Endothelial cell of hepatic sinusoid (primary cell): ENCODE measurements around the gene OAS3.

Experiments
- in situ Hi-C: cut with HindIII; loops from 2 replicates; pipeline ENCODE4 v1.10.0; 2017; ENCODE audit warnings: low sequenced_read_pairs

Gene OAS3

DNA sequence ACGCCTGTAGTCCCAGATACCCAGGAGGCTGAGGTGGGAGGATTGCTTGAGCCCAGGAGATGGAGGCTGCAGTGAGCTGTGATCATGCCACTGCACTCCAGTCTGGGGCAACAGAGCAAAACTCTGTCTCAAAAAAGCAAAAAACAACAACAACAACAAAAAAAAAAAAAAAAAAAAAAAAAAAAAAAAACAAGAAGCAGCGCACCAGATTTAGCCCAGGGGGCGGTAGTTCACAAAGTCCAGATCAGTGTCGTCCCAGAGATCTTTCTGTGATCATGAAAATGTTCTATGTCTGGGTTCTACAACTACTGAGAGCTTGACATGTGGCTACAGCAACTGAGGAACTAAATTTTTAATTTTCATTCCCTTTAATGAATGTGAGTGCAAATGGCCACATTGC, 67.5 kb downstream of the OAS3 start:
- in situ Hi-C loops = no loop called here

DNA sequence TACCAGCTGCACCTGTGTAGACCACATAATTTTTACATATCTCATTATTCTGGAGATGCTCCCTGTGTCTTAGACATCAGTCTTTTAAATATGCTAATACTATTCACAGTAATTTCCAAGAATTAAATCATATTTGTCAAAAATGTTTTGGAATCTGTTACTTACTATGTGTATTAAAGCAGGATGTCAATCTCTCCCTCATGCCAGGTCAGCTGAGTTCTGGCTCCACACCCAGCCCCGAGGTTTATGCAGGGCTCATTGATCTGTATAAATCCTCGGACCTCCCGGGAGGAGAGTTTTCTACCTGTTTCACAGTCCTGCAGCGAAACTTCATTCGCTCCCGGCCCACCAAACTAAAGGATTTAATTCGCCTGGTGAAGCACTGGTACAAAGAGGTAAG, 67.9 kb downstream of the OAS3 start:
- in situ Hi-C loops = no loop called here

DNA sequence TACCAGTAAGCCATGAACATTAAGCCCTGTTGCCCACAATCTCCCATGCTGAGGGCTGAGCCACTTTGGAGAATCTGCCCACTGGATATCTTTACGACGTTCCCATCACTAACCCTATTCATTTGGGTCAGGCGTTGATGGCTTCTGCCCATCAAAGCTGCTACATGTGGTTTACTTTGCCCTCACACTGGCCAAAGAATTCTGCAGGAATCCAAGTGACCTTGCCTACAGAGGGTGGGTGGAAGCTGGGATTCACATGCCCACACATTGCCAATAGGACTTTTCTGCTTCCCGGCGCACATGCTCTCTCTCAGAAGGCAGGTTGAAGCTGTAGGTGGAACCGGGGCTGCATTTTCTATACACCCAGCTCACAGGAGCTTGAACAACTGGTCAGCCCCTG, 68.4 kb downstream of the OAS3 start:
- in situ Hi-C loops = no loop called here

DNA sequence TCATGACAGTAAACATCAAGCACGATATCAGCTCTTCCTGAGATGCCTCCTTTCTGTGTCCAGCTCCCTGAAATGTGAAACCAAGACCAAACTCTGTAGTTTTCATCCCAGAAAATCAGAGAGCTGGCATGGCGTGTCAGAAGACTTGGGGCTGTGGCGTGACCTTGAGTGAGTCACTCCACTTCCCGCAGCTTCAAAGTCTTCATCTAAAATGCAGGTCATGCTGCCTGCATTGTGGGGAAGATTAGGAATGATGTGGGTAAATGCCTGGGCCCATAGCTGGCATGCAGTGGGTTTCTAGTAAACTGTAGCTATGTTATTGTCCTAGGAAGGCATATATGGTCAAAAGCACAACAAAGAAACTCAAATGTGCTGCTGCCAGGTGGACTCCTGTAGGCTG, 68.9 kb downstream of the OAS3 start:
- in situ Hi-C loops = no loop called here

DNA sequence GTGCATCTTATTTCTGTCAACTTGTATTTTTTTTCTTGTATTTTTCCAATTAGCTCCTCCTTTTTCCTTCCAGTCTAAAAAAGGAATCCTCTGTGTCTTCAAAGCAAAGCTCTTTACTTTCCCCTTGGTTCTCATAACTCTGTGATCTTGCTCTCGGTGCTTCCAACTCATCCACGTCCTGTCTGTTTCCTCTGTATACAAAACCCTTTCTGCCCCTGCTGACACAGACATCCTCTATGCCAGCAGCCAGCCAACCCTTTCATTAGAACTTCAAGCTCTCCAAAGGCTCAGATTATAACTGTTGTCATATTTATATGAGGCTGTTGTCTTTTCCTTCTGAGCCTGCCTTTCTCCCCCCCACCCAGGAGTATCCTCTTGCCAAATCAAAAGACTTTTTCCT, 72.4 kb downstream of the OAS3 start:
- in situ Hi-C loops = no loop called here

DNA sequence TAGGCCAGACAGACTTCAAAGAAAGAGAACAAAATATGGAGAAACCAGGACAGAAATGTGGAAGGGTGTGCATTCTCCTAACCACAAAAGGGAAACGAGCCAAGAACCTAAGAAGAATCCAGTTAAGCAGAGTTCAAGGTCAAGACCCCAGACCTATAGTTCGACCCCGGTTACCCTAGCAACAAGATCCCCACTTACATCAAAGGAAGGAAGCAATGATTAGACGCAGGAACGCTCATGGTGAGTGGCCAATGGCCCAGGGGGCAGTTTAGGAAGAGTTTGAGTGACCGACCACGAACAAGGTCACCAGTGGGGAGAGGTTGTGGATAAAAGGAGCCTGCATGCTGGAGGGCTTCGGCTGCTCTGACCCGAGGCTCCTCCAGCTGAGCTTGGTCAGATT, 76.3 kb downstream of the OAS3 start:
- in situ Hi-C loops = no loop called here

DNA sequence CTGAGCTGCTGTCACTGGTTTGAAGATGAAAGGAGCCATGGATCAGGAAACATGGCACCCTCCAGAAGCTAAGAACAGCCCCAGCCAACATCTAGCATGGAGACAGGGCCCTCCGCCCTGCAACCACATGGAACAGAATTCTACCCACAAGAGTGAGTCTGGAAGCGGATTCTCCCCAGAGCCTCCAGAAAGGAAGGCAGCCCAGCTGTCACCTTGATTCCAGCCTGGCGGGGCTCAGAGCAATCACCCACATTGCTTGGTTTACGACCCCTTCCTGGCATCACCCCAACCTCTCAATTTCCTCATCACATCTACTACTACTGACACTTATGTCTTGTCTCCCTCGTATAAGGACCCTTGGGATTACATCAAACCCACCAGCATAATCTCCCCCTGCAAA, 78.5 kb downstream of the OAS3 start:
- in situ Hi-C loops = no loop called here

DNA sequence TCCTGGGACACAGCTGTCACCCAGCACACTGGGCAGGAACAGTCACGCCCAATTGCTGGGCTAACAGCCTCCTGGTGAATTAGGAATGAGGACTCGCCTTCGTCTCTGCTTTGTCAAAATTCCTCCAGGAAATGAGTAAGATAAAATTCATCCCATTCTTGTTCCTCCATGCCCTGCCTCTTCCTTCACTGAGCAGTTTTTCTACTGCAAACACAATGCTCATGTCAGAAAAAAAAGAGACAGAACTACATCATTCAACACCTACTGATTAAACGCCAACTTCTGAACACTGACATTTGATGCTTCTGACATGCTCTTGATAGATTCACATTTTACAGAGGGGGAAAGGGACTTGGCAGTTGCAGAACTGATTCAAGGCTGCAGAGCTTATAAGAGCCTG, 80.8 kb downstream of the OAS3 start:
- in situ Hi-C loops = no loop called here

DNA sequence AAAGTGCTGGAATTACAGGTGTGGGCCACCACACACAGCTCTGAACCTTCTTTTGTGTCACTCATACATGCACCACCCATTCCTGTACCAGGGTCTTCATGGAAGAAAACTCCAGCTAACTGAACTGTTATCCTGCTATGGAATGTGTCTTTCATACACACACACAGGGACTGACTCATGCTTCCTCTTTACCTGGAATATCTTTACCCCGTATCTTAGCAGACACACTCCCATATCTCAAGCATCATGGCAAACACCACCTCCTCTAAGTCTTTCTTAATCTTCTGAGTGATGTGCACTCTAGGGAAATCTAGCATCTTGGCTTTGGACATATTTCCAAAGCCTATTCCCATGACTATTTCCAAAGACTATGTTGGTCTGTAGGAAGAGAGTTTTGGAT, 83.2 kb downstream of the OAS3 start:
- in situ Hi-C loops = loop anchor here (5.0 to 10.0 kb wide), 4 partner anchors 59 to 227 kb away; partner anchors contain the start of gene RPH3A
